HEK293T (cell line): ENCODE measurements around the gene OLFM2.

ENCODE experiments used
- FOXM1 ChIP-seq: fragments of 450-650 bp; IDR thresholded peaks from 2 replicates; pipeline ENCODE4 v1.6.1; 2017; ENCODE audit warnings: mild to moderate bottlenecking, borderline replicate concordance
- SUZ12 ChIP-seq: fragments of 450-650 bp; IDR thresholded peaks from 2 replicates; pipeline ENCODE4 v1.6.1; 2016; ENCODE audit warnings: mild to moderate bottlenecking

DNA sequence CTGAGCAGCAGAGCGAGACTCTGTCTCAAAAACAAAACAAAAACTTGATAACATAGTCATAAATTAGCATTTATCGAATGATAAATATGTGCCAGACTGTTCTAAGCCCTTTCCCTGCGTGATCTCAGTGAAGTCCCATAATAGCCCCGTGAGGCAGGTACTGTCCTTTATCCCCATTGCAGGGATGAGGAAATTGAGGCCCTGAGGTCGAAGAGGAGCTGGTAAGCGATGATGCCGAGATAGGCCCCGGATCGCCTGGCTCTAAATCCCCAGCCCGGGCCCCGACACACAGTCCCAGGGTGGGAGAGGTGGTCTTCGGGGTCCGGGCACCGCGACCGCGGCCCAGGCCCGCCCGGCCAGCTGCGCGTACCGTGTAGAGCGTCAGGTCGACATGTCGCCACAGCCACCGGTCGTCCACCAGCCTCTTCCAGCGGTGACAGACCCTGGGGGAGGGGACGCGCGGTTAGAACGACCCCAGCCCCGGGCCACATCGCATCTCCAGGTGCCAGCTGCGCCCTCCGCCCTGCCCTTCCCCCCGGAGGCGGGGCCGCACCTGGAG lies 118.1 kb downstream of the OLFM2 start:
- no peak for TF ChIP-seq SUZ12
- no peak for TF ChIP-seq FOXM1
